HG03439 (cell line): ENCODE data around the gene ZNF165.
"Not testable (repeated sequence)": the region's sequence is repeated elsewhere in the genome, so short reads cannot be mapped to it uniquely, and the experiment has no call there.

Source experiments
- ATAC-seq: cut with Tn5 transposase; IDR thresholded peaks from one replicate; pipeline ENCODE4 v1.9.1; 2021; ENCODE audit warnings: mild to moderate bottlenecking, moderate library complexity; ENCODE audit not compliant: unreplicated experiment

ZNF165 gene

GRCh38 chr6:28118217-28118616 lies 37.8 kb downstream of the ZNF165 start:
- ATAC-seq: no peak

GRCh38 chr6:28121876-28122275 lies 41.5 kb downstream of the ZNF165 start:
- no peak for ATAC-seq

DNA sequence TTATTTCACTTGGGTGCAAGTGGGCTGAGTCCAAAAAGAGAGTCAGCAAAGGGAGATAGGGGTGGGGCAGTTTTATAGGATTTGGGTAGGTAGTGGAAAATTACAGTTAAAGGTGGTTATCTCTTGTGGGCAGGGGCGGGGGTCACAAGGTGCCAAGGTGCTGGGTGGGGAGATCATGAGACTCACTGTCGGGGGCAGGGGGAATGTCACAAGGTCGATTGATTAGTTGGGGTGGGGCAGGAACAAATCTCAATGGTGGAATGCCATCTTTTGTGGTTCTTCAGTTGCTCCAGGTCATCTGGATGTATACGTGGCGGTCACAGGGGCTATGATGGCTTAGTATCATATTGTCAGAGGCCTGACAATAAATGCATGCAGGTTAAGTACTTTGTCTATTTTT lies 41.9 kb downstream of the ZNF165 start:
- ATAC-seq: not testable (repeated sequence)

- ATAC-seq: peak; percentile 91
Measured at GRCh38 chr6:28124350-28124970, 44.1 kb downstream of the ZNF165 start, which contains the start of gene ZSCAN16. TSS of gene ZSCAN16 (plus strand) at chr6:28124609. CDS start at chr6:28125444, 835 bp downstream.

GRCh38 chr6:28124971-28125353 lies 44.6 kb downstream of the ZNF165 start:
- ATAC-seq: peak; percentile 9

- ATAC-seq: no peak
Measured at GRCh38 chr6:28125401-28125800, 45.0 kb downstream of the ZNF165 start.

DNA sequence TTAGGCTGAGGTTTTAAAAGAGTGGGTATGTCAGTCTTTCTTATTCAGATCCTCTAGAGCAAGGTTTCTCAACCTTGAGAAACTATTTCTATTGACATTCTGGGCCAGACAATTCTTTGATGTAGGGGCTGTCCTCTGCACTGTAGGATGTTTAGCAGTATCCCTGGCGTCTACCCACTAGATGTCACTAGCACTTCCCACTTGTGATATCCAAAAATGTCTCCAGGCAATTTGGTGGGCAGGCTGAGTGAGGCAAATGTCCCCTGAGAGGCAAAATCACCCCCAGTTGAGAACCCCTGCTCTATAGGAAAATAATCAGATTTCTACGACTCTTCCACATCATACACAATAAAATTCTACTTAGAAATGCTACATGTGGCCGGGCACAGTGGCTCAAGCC lies 53.6 kb downstream of the ZNF165 start:
- ATAC-seq: no peak

DNA sequence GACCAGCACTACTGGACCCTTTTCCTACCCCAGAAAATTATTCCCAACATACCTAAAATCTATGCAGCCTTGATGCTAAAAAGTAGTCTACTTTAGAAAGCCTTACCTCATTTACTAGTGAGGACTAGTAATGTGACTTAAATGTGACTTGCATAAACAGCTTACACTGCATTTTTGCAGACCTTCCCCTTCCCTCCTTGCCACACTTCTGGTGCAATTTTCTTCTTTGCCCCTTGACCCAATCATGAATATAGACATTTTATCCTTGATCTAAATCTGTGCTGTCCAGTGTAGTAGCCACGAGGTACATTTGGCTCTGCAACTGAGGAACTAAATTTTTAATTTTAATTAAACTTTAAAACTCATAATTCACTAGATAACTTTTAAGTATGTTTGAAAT lies 54.3 kb downstream of the ZNF165 start:
- no peak for ATAC-seq

DNA sequence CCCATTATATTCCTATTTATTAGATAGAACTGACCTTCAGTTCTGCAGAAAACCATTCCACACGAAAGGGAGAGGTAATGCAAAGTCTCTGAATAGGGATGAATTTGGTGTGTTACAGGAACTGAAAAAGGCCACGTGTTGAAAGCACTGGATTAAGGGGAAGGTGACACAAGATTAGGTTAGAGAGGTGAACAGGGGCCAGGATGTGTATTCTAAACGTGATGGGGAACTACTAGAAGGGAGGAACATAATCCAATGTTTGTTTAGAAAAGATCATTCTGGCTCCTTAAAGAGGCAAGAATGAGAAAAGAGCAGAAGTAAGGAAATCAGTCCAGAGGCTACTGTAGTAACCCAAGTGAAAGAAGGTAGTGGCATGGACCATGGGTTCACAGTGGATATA lies 55.0 kb downstream of the ZNF165 start:
- ATAC-seq: no peak

DNA sequence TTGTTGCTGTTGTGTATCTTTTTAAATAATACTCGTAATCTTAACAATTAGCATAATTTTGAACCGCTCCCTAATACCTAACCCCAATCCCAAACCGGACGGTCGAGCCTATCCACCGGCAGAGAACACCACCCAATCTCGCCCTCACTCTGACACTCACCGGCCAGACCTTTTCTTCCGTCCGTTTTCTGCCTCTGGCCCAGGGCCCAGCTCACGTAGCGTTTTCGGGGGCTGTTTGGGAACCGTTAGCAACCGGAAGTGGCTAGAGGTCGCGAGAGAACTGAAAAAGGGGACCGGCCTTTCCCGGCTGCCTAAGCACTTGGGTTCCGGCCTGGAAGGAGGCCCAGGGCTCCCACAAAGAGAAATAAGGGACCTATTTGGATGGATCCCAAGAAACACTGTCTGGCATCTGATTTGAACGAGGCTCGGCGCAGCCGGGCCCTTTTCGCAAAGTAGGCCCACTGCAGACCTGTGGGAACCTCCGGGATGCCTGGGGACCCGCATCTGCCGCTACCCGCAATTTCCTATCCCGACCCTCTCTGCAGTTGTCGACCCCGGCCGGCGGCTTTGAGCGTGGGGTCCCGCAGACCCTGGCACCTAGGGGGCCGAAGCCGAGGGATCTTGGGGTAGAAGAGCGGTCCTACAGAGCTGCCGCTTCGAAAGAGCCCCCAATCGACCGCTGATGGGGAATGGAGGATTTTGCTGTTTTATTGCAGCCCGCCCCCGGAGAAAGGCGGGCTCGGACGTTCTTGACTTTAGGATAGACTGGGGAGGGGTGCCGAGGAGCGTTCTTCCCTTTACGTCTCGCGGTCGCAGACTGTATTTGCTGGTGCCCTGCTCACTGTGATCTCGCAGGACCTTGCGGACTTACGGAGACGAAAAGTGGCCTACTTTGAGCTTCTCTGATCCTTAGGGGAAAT lies 56.5 kb downstream of the ZNF165 start:
- peak; percentile 57 for ATAC-seq

- peak; percentile 31 for ATAC-seq
Measured at GRCh38 chr6:28137505-28137981, 57.2 kb downstream of the ZNF165 start.
